ENCODE data around the gene CHST6. TPM values are rescaled to one million over a fixed set of nuclear protein-coding genes. Genes with fewer than 3 reads are reported as not detected.
A peak's percentile ranks its signal among the peaks of the same experiment; 100 is the strongest.

Gene CHST6
- total and polyA plus RNA-seq, 9 of the 15 experiments (the other 6 are each of a cell fraction or from before 2014, with no cell fraction given), result 0.01 to 0.05 (median 0.02) TPM; not detected in 6

GRCh38 chr16:75432828-75433731 lies 62.2 kb downstream of the CHST6 start, which contains the start of gene CFDP1 (continued):
- no peak for TF ChIP-seq ZNF140 (CRISPR knock-in tag; IDR thresholded peaks at IDR 0.05)
- TF ChIP-seq RHOXF2B (CRISPR knock-in tag; conservative IDR thresholded peaks at IDR 0.05), result no peak
- TF ChIP-seq NCOA4 (IDR thresholded peaks at IDR 0.05; ENCODE audit: partially characterized antibody), result no peak
- TF ChIP-seq E2F4 (CRISPR knock-in tag; IDR thresholded peaks at IDR 0.05; ENCODE audit: low read depth), result peak; percentile 89
- TF ChIP-seq ELF2 (CRISPR knock-in tag; IDR thresholded peaks at IDR 0.05), result 0 out of 2 replicates have a peak, but pooled peaks have one; percentile 22
- TF ChIP-seq ZNF639 (CRISPR knock-in tag; conservative IDR thresholded peaks at IDR 0.05 in 1 of 2, IDR thresholded peaks at IDR 0.05 in 1 of 2), result peak in 1 of 2 experiments; percentile 69; a peak in 1 of 4 replicates
- TF ChIP-seq, protein P1, sequence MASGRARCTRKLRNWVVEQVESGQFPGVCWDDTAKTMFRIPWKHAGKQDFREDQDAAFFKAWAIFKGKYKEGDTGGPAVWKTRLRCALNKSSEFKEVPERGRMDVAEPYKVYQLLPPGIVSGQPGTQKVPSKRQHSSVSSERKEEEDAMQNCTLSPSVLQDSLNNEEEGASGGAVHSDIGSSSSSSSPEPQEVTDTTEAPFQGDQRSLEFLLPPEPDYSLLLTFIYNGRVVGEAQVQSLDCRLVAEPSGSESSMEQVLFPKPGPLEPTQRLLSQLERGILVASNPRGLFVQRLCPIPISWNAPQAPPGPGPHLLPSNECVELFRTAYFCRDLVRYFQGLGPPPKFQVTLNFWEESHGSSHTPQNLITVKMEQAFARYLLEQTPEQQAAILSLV (tag; IDR thresholded peaks at IDR 0.05), result no peak
- no peak for TF ChIP-seq HEY1 (CRISPR knock-in tag; IDR thresholded peaks at IDR 0.05; ENCODE audit: borderline replicate concordance)
- no peak for TF ChIP-seq DEAF1 (CRISPR knock-in tag; IDR thresholded peaks at IDR 0.05)
- TF ChIP-seq MAFF (IDR thresholded peaks at IDR 0.05; ENCODE audit: low read length), result no peak
- TF ChIP-seq KDM2B (CRISPR knock-in tag; IDR thresholded peaks at IDR 0.05), result no peak
- TF ChIP-seq MEIS2 (IDR thresholded peaks at IDR 0.05; ENCODE audit: partially characterized antibody), result no peak
- peak; percentile 20 to 83; a peak in 2 of 4 replicates for TF ChIP-seq FOXK2 (conservative IDR thresholded peaks at IDR 0.05 in 1 of 2, IDR thresholded peaks at IDR 0.05 in 1 of 2; ENCODE audit: low read depth in 2 of 2)
- TF ChIP-seq LCOR (CRISPR knock-in tag; IDR thresholded peaks at IDR 0.05), result peak; percentile 90; the same call in 1 of the 2 replicates
- no peak for TF ChIP-seq NR0B1 (IDR thresholded peaks at IDR 0.05; ENCODE audit: partially characterized antibody)
- peak; percentile 83 for TF ChIP-seq FIP1L1 (IDR thresholded peaks at IDR 0.05; ENCODE audit: low read depth, low read length, poor library complexity, severe bottlenecking)
- TF ChIP-seq ZBTB1 (CRISPR knock-in tag; IDR thresholded peaks at IDR 0.05; ENCODE audit: borderline replicate concordance, low read depth), result peak; percentile 44; the same call in 1 of the 2 replicates

All from K562 (cell line).